Loucy (cell line): Measurements from ENCODE around the gene ZNF800.

Experiments used
- H2AFZ ChIP-seq: fragments of 200-600 bp; sonication (generic); 2 replicates; pipeline ENCODE4 v1.6.0; 2016; ENCODE audit warnings: antibody characterized with exemption, mild to moderate bottlenecking, low read length, moderate library complexity
- H3F3A ChIP-seq: fragments of 200-600 bp; 2 replicates; pipeline ENCODE4 v1.6.0; 2016; ENCODE audit warnings: antibody characterized with exemption, low read depth, mild to moderate bottlenecking
- H3K27me3 ChIP-seq: fragments of 200-600 bp; sonication (generic); 2 replicates; pipeline ENCODE4 v1.6.1; 2014; ENCODE audit warnings: low read length, mild to moderate bottlenecking; ENCODE audit not compliant: insufficient read depth, poor library complexity, severe bottlenecking
- H3K36me3 ChIP-seq: fragments of 200-600 bp; sonication (generic); 2 replicates; pipeline ENCODE4 v1.6.1; 2016; ENCODE audit warnings: low read length; ENCODE audit not compliant: insufficient read depth
- H3K4me1 ChIP-seq: fragments of 200-600 bp; sonication (generic); 2 replicates; pipeline ENCODE4 v1.5.1; 2014; ENCODE audit warnings: low read length, mild to moderate bottlenecking; ENCODE audit not compliant: insufficient read depth, poor library complexity, severe bottlenecking
- H3K4me2 ChIP-seq: fragments of 200-600 bp; sonication (generic); 2 replicates; pipeline ENCODE4 v1.6.0; 2014; ENCODE audit warnings: antibody characterized with exemption, low read length, low read depth, mild to moderate bottlenecking; ENCODE audit not compliant: poor library complexity, severe bottlenecking
- H3K4me3 ChIP-seq: fragments of 200-600 bp; sonication (generic); 2 replicates; pipeline ENCODE4 v1.5.1; 2014; ENCODE audit warnings: low read length, mild to moderate bottlenecking, mixed read lengths; ENCODE audit not compliant: poor library complexity, severe bottlenecking
- H3K79me2 ChIP-seq: fragments of 200-600 bp; sonication (generic); 2 replicates; pipeline ENCODE4 v1.6.1; 2014; ENCODE audit warnings: low read length; ENCODE audit not compliant: insufficient read depth
- H3K9ac ChIP-seq: fragments of 200-600 bp; sonication (generic); 2 replicates; pipeline ENCODE4 v1.6.0; 2014; ENCODE audit warnings: mild to moderate bottlenecking, low read depth, low read length, moderate library complexity; ENCODE audit not compliant: poor library complexity, severe bottlenecking
- H3K9me2 ChIP-seq: fragments of 200-600 bp; sonication (generic); replicated peaks from 2 replicates; pipeline ENCODE4 v1.6.1; 2016; ENCODE audit warnings: low read depth, low read length, mixed read lengths
- H3K9me3 ChIP-seq: fragments of 200-600 bp; sonication (generic); 2 replicates; pipeline ENCODE4 v1.6.1; 2014; ENCODE audit warnings: mild to moderate bottlenecking, antibody characterized with exemption, low read length, low read depth; ENCODE audit not compliant: insufficient read depth
- H4K20me1 ChIP-seq: fragments of 200-600 bp; sonication (generic); 2 replicates; pipeline ENCODE4 v1.6.0; 2014; ENCODE audit warnings: antibody characterized with exemption, low read length, mild to moderate bottlenecking; ENCODE audit not compliant: insufficient read depth, poor library complexity, severe bottlenecking
- CTCF ChIP-seq: fragments of 200-600 bp; sonication (generic); conservative IDR thresholded peaks from 2 replicates; pipeline ENCODE4 v1.5.1; 2014; ENCODE audit warnings: mild to moderate bottlenecking, antibody characterized with exemption, low read length
- EZH2phosphoT487 ChIP-seq: fragments of 200-600 bp; IDR thresholded peaks from 2 replicates; pipeline ENCODE4 v1.6.1; 2018; ENCODE audit warnings: antibody characterized with exemption, mild to moderate bottlenecking, moderate library complexity, borderline replicate concordance

The ZNF800 gene

DNA sequence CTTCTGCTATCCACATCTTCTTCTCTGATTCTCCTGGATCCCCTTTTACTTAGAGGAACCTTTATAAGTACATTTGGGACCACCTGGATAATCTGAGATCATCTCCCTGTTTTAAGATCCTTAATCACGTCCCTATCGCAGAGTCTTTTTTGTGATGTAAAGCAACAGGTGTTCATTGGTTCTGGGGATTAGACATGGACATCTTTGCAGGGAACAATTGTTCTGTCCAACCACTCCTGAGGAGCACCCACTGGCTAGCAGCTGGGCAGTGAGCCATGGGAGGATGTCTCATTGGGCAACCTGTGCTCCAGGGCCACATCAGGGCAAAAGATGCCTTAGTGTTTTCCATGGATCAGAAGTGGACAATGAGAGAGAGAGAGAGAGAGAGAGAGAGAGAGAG, 56.0 kb downstream of the ZNF800 start:
- H3K4me1 ChIP-seq, result no peaks in the 10 kb centered on the region
- no peaks in the 10 kb centered on the region for H3K9me3 ChIP-seq
- H3K27me3 ChIP-seq, result no peaks in the 10 kb centered on the region
- H4K20me1 ChIP-seq, result no peaks in the 10 kb centered on the region
- H2AFZ ChIP-seq, result no peak overlapping the region
- H3K9me2 ChIP-seq, result no peaks in the 10 kb centered on the region
- no peak overlapping the region for H3K4me2 ChIP-seq
- no peaks in the 10 kb centered on the region for H3K36me3 ChIP-seq
- TF ChIP-seq EZH2phosphoT487, result no peak
- no peak overlapping the region for H3K9ac ChIP-seq
- no peaks in the 10 kb centered on the region for H3F3A ChIP-seq
- no peak overlapping the region for H3K4me3 ChIP-seq
- no peaks in the 10 kb centered on the region for H3K79me2 ChIP-seq

GRCh38 chr7:127332880-127333279, 59.6 kb downstream of the ZNF800 start:
- no peaks in the 10 kb centered on the region for H3K9me2 ChIP-seq

DNA sequence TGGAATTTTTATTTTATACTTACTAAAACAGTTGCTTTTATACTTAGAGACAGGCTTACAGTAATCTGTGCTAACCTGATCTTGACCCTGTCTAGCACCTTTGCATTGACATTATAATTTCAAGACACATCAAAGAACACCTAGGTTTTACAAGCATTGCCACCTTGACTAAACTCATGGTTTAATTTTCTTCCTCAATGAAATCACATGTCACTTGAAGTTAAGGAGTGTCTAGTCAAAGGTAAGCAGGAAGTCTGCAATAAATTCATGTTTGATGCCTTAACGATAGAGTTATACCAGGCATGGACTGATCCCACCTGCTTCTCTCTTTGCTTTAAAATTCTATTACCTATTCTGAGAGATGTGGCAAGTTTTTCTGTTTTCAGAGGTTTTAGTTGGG, 62.4 kb downstream of the ZNF800 start:
- Histone ChIP-seq H4K20me1 (no peaks in the 10 kb centered on the region), H3K27me3 (no peaks in the 10 kb centered on the region), H2AFZ (no peak overlapping the region), H3K79me2 (no peaks in the 10 kb centered on the region), H3K9me3 (no peaks in the 10 kb centered on the region), H3K36me3 (no peaks in the 10 kb centered on the region), H3K9ac (no peak overlapping the region), H3K4me2 (no peak overlapping the region), H3F3A (no peaks in the 10 kb centered on the region), H3K4me1 (no peaks in the 10 kb centered on the region), H3K9me2 (no peaks in the 10 kb centered on the region), H3K4me3 (no peak overlapping the region)
- TF ChIP-seq CTCF (no peak), EZH2phosphoT487 (no peak)

More at GRCh38 chr7:127332880-127333279, 59.6 kb downstream of the ZNF800 start:
- H3K27me3 ChIP-seq, result no peaks in the 10 kb centered on the region
- no peak overlapping the region for H3K9ac ChIP-seq
- H3K4me1 ChIP-seq, result no peaks in the 10 kb centered on the region
- no peaks in the 10 kb centered on the region for H3F3A ChIP-seq
- no peaks in the 10 kb centered on the region for H3K79me2 ChIP-seq
- H3K36me3 ChIP-seq, result no peaks in the 10 kb centered on the region
- H2AFZ ChIP-seq, result no peak overlapping the region
- no peaks in the 10 kb centered on the region for H3K9me3 ChIP-seq
- H3K4me2 ChIP-seq, result no peak overlapping the region
- H3K4me3 ChIP-seq, result no peak overlapping the region
- no peaks in the 10 kb centered on the region for H4K20me1 ChIP-seq
- TF ChIP-seq CTCF (no peak), EZH2phosphoT487 (no peak)

DNA sequence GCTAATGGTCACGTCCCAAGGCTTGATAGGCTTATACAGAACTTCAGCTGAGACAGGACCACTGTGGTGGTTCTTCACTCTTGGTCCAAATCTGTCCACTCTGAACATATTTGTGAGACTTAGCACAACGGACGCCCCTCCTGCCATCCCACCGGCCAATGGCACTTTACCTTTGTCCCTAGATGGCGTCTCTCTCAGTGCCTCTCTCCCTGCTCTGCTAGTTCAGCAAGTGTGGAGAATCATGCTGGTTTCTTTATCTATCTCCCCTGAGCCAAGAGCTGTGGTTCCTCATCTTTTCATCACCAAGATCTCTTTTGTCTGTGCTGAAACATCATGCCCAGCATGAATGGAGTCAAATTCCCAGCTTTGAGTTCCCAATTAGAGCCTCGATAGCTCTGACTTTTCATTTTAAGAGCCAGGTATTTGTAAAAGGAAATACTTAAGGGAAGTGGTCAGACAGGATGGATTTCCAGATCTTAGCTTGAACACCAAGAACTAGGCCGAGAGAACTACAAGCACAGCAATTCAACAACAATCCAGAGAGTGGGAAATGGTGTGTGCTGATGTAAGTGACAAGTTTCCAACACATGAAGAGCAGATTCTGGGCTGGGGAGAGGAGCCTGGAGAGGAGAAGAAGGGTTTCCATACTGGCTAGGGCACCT, 69.5 kb downstream of the ZNF800 start:
- TF ChIP-seq CTCF (no peak), EZH2phosphoT487 (no peak)
- no peaks in the 10 kb centered on the region for H4K20me1 ChIP-seq
- H3K27me3 ChIP-seq, result no peaks in the 10 kb centered on the region
- H3K4me2 ChIP-seq, result no peak overlapping the region
- no peaks in the 10 kb centered on the region for H3K4me1 ChIP-seq
- no peaks in the 10 kb centered on the region for H3K9me2 ChIP-seq
- no peak overlapping the region for H3K4me3 ChIP-seq
- H3K79me2 ChIP-seq, result no peaks in the 10 kb centered on the region
- no peak overlapping the region for H3K9ac ChIP-seq
- H3K36me3 ChIP-seq, result no peaks in the 10 kb centered on the region
- H2AFZ ChIP-seq, result no peak overlapping the region
- no peaks in the 10 kb centered on the region for H3F3A ChIP-seq
- no peaks in the 10 kb centered on the region for H3K9me3 ChIP-seq
